ENCODE results near the gene SLC25A22. TPM values are rescaled to one million over a fixed set of nuclear protein-coding genes. Genes with fewer than 3 reads are reported as not detected.

Gene SLC25A22
- total and polyA plus RNA-seq, 9 of the 15 experiments (the other 6 are each of a cell fraction or from before 2014, with no cell fraction given), result 0.41 to 55.4 (median 11.4) TPM

GRCh38 chr11:747158-748006 lies 50.7 kb downstream of the SLC25A22 start, which contains the start of gene TALDO1 (continued):
- TF ChIP-seq MGA (IDR thresholded peaks at IDR 0.05), result peak; percentile 81
- peak; percentile 88 for TF ChIP-seq MTA3 (IDR thresholded peaks at IDR 0.05; ENCODE audit: borderline replicate concordance)
- 0 out of 2 replicates have a peak, but pooled peaks have one; percentile 58 for TF ChIP-seq PML (IDR thresholded peaks at IDR 0.05; ENCODE audit: low read length)
- no peak for TF ChIP-seq JUNB (CRISPR knock-in tag; conservative IDR thresholded peaks at IDR 0.05)
- 0 out of 2 replicates have a peak, but pooled peaks have one; percentile 55 for TF ChIP-seq ATF2 (CRISPR knock-in tag; IDR thresholded peaks at IDR 0.05)
- TF ChIP-seq E2F1 (CRISPR knock-in tag; IDR thresholded peaks at IDR 0.05), result peak; percentile 29; the same call in 1 of the 2 replicates
- TF ChIP-seq ZNF766 (CRISPR knock-in tag; conservative IDR thresholded peaks at IDR 0.05), result 0 out of 2 replicates have a peak, but pooled peaks have one; percentile 13
- TF ChIP-seq SMAD4 (CRISPR knock-in tag; conservative IDR thresholded peaks at IDR 0.05), result 0 out of 2 replicates have a peak, but pooled peaks have one; percentile 17
- no peak for TF ChIP-seq STAT5B (CRISPR knock-in tag; IDR thresholded peaks at IDR 0.05)
- TF ChIP-seq SAP30 (IDR thresholded peaks at IDR 0.05; ENCODE audit: borderline replicate concordance, insufficient read depth, low read depth, low read length, poor library complexity, severe bottlenecking), result peak; percentile 43
- TF ChIP-seq JUND (IDR thresholded peaks at IDR 0.05; ENCODE audit: borderline replicate concordance, low read depth, low read length), result 0 out of 2 replicates have a peak, but pooled peaks have one; percentile 18
- no peak for TF ChIP-seq JUND (tag; IDR thresholded peaks at IDR 0.05; ENCODE audit: borderline replicate concordance, low read depth, low read length)

Measured in K562 (cell line).